GM19351 (cell line): ENCODE results near the gene GFPT1.
"Not testable (repeated sequence)": the region's sequence is repeated elsewhere in the genome, so short reads cannot be mapped to it uniquely, and the experiment has no call there.

Experiments
- ATAC-seq: cut with Tn5 transposase; IDR thresholded peaks from one replicate; pipeline ENCODE4 v1.9.1; 2021; ENCODE audit warnings: mild to moderate bottlenecking, moderate library complexity; ENCODE audit not compliant: unreplicated experiment

GFPT1 gene

GRCh38 chr2:69386789-69387734 is at the start of gene GFPT1:
GFPT1 (minus strand) TSS chr2:69387227; CDS start chr2:69387071, 156 bp downstream.
- peak; percentile 86 for ATAC-seq

GRCh38 chr2:69436596-69436937 is 49.5 kb upstream of the GFPT1 start:
- ATAC-seq = no peak

GRCh38 chr2:69434753-69435152 is 47.7 kb upstream of the GFPT1 start:
- ATAC-seq = no peak

- ATAC-seq = no peak
These were observed 42.6 kb upstream of the GFPT1 start for GRCh38 chr2:69429491-69430183.

- ATAC-seq = no peak
These were observed 42.0 kb upstream of the GFPT1 start for GRCh38 chr2:69428981-69429380.

GRCh38 chr2:69424419-69424818 is 37.4 kb upstream of the GFPT1 start:
- no peak for ATAC-seq

- no peak for ATAC-seq
These were observed 35.2 kb upstream of the GFPT1 start for GRCh38 chr2:69422198-69422597.

- not testable (repeated sequence) for ATAC-seq
These were observed 32.1 kb upstream of the GFPT1 start for GRCh38 chr2:69419111-69419510.

- ATAC-seq = no peak
These were observed 29.1 kb upstream of the GFPT1 start for GRCh38 chr2:69416147-69416546.

- ATAC-seq = no peak
These were observed 24.1 kb upstream of the GFPT1 start for GRCh38 chr2:69411120-69411519.

GRCh38 chr2:69405306-69405705 is 18.3 kb upstream of the GFPT1 start:
- no peak for ATAC-seq

GRCh38 chr2:69400121-69400520 is 13.1 kb upstream of the GFPT1 start:
- no peak for ATAC-seq

GRCh38 chr2:69397234-69397633 is 10.2 kb upstream of the GFPT1 start:
- no peak for ATAC-seq

GRCh38 chr2:69395866-69396265 is 8.8 kb upstream of the GFPT1 start:
- no peak for ATAC-seq

GRCh38 chr2:69393963-69394362 is 6.9 kb upstream of the GFPT1 start:
- ATAC-seq = no peak

GRCh38 chr2:69390471-69390870 is 3.4 kb upstream of the GFPT1 start:
- ATAC-seq = no peak

GRCh38 chr2:69390001-69390400 is 3.0 kb upstream of the GFPT1 start:
- ATAC-seq = no peak

GRCh38 chr2:69389271-69389670 is 2.2 kb upstream of the GFPT1 start:
- ATAC-seq = no peak

GRCh38 chr2:69387770-69388481 is 899 bp upstream of the GFPT1 start:
- ATAC-seq = no peak

GRCh38 chr2:69386360-69386759 is 667 bp downstream of the GFPT1 start:
- no peak for ATAC-seq

- ATAC-seq = no peak
These were observed 1.4 kb downstream of the GFPT1 start for GRCh38 chr2:69385443-69386151.
